NCI-H460 (cell line): ENCODE data around the gene TMUB1. TPM values are rescaled to one million over a fixed set of nuclear protein-coding genes. Genes with fewer than 3 reads are reported as not detected.

Experiments
- DNase-seq: peaks from one replicate; pipeline ENCODE4 v3.0.0-alpha.2; 2016; ENCODE audit warnings: low read depth; ENCODE audit errors: extremely low read depth
- total RNA-seq: library from RNA; depleted of rRNA; stranded (reverse); fragments of >200 nt; shearing (Covaris generic); gene quantifications from 2 replicates; pipeline ENCODE4 v1.2.3, GENCODE V29; 2014

Gene TMUB1
- total RNA-seq, 1 experiment from 2014 or later, result 35.2 TPM

GRCh38 chr7:151104411-151105235 is 21.3 kb upstream of the TMUB1 start:
- no peak for DNase-seq

GRCh38 chr7:151103973-151104372 is 20.7 kb upstream of the TMUB1 start:
- DNase-seq, result no peak

GRCh38 chr7:151102991-151103390 is 19.7 kb upstream of the TMUB1 start:
- no peak for DNase-seq

- DNase-seq, result no peak
These were observed 18.5 kb upstream of the TMUB1 start for GRCh38 chr7:151101621-151102396.

- DNase-seq, result no peak
These were observed 17.6 kb upstream of the TMUB1 start for GRCh38 chr7:151100921-151101320.

- DNase-seq, result no peak
These were observed 16.4 kb upstream of the TMUB1 start for GRCh38 chr7:151099486-151100211.

- DNase-seq, result no peak
These were observed 12.7 kb upstream of the TMUB1 start for GRCh38 chr7:151095828-151096475.

- no peak for DNase-seq
These were observed 12.0 kb upstream of the TMUB1 start for GRCh38 chr7:151095123-151095797.

- no peak for DNase-seq
These were observed 11.4 kb upstream of the TMUB1 start for GRCh38 chr7:151094675-151095074.

GRCh38 chr7:151093748-151094147 is 10.5 kb upstream of the TMUB1 start:
- DNase-seq, result no peak

GRCh38 chr7:151091988-151092387 is 8.7 kb upstream of the TMUB1 start:
- DNase-seq, result no peak

GRCh38 chr7:151091431-151091830 is 8.1 kb upstream of the TMUB1 start:
- no peak for DNase-seq

- no peak for DNase-seq
These were observed 7.7 kb upstream of the TMUB1 start for GRCh38 chr7:151091003-151091402.

GRCh38 chr7:151089893-151090730 is 6.8 kb upstream of the TMUB1 start:
- no peak for DNase-seq

- no peak for DNase-seq
These were observed 5.8 kb upstream of the TMUB1 start for GRCh38 chr7:151088856-151089699.

GRCh38 chr7:151088019-151088855 is 4.9 kb upstream of the TMUB1 start:
- DNase-seq, result no peak

GRCh38 chr7:151087245-151088018 is 4.1 kb upstream of the TMUB1 start:
- no peak for DNase-seq
